GM12873 (cell line): ENCODE measurements around the gene SERPINB6.

Experiments used
- TF ChIP-seq, protein P1 (sequence below): IDR thresholded peaks from 2 replicates; pipeline ENCODE4 v1.5.1; 2012; ENCODE audit warnings: low read depth, mild to moderate bottlenecking, moderate library complexity, low read length, control low read depth; ENCODE audit not compliant: insufficient read depth; ENCODE audit errors: missing control alignments

SERPINB6 gene

DNA sequence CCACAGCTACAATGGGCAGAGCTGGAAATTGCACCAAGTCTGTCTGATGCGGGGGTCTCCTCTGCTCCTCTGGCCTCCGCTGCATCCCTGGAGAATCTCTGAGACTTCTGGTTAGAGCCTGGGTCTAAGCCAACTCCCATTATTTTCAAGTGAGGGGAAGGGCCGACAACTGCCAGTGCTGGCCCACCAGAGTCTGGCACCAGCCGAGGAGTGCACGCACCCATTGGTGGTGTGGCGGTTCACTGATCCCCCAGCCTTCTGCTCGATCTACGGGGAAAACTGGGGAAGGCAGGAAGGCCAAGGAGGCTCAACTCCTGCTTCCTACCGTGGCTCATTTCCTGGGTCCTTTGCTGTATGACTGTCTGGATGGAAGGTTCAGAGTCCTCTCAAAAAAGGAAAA is 34.5 kb upstream of the SERPINB6 start:
- TF ChIP-seq, protein P1, sequence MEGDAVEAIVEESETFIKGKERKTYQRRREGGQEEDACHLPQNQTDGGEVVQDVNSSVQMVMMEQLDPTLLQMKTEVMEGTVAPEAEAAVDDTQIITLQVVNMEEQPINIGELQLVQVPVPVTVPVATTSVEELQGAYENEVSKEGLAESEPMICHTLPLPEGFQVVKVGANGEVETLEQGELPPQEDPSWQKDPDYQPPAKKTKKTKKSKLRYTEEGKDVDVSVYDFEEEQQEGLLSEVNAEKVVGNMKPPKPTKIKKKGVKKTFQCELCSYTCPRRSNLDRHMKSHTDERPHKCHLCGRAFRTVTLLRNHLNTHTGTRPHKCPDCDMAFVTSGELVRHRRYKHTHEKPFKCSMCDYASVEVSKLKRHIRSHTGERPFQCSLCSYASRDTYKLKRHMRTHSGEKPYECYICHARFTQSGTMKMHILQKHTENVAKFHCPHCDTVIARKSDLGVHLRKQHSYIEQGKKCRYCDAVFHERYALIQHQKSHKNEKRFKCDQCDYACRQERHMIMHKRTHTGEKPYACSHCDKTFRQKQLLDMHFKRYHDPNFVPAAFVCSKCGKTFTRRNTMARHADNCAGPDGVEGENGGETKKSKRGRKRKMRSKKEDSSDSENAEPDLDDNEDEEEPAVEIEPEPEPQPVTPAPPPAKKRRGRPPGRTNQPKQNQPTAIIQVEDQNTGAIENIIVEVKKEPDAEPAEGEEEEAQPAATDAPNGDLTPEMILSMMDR, result no peak

DNA sequence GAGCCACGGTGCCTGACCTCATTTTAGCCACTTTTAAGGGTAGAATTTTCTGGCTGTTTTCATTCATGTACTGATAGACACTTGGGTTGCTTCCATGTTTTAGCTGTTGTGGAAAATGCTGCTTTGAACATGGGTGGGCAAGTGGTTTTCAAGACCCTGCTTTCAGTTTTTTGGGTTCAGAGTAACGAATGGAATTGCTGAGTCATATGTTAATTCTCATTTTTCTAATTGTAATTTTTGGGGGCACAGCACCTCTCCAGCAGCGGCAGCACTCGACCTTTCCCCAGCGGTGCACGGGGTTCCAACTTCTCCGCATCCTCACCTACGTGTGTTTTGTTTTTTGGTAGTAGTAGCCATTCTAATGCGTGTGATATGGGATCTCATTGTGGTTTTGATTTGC is 33.7 kb upstream of the SERPINB6 start:
- TF ChIP-seq, protein P1, result no peak

DNA sequence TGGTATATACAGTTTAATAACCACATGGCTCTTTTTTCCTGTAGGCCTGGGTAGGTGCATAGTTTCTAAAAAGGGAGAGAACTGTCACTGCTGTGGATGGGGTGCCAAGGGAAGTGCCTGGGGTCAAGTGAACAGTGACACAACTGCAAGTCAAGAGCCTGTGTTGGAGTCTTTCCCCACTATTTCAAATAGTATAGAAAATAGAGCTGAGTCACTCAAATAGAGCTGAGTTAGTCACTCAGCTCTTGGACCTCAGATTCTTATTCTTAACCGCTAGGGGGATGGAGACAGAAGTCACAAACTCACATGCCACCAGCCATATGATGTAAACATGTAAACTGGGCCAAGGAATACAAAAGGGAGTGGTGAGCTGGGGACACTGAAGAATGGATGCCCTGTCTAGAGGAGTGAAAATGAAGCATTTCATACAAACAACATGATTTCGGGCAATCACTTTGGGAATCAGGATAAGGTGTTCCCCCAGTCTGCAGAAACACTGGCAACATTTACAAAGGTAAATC is 30.5 kb upstream of the SERPINB6 start:
- TF ChIP-seq, protein P1, result peak; percentile 75

DNA sequence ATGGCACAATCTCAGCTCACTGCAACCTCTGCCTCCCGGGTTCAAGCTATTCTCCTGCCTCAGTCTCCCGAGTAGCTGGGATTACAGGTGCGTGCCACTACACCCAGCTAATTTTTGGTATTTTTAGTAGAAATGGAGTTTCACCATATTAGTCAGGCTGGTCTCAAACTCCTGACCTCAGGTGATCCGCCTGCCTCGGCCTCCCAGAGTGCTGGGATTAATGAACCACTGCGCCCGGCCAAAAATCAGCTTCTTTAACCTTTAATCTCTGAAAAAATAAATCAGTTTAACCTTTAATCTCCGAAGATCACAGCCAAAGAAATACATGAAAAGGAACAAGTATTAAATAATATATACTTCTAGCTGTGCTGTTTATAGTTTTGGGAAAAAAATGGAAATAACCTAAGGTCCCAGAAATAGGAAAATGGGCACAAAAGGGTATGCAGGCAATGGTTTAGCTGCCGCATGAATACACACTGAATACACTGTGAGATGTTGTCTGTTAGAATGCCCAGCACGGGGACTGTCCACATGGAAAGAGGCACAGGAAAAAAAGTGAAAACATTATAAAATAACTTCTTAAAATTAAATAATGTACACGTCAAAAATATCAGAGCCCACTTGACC is 29.9 kb upstream of the SERPINB6 start:
- TF ChIP-seq, protein P1, result no peak

DNA sequence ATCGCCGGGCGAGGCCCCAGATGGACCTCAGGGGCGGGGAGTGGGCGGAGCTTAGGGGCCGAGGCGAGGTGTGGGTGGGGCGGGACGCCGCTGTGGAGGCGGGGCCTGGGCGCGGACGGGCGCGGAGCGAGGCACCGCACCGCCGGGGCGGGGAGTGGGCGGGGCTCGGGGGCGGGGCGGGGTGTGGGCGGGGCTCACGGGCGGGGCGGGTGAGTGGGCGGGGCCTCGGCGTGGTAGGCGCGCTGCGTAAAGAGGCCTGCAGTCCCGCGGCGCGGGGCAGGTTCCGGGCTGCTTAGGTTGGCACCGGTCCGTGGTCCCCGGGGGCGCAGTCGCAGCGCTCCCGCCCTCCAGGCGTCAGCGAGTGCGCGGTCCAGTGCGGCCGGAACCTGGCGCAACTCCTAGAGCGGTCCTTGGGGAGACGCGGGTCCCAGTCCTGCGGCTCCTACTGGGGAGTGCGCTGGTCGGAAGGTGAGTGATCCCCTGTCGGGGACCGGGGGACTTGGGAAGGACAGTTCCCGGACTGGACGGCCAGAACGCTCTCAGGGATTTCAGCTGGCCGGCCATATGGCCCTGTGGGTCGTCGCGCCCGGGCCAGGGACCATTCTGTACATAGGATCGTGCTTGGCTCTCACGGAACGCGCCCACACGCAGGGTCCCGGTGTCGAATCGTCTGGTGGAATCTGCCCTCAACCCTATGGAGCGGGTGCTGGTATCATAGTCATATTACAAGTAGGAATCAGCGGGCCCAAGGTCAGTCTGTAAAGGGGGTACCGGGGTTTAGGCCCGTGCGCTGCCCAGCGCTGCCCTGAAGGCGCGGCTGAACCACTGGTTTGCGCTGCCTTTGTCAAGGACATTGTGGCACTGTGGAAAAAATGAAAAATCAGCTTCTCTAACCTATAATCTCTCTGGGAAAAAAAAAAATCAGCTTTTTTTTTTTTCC is 28.5 kb upstream of the SERPINB6 start, which contains the start of gene NQO2:
Gene NQO2 (plus strand): TSS at position 277 of the 940 bp plus-strand sequence. CDS start 6,659 bp downstream, outside the sequence.
- TF ChIP-seq, protein P1, result peak; percentile 7

DNA sequence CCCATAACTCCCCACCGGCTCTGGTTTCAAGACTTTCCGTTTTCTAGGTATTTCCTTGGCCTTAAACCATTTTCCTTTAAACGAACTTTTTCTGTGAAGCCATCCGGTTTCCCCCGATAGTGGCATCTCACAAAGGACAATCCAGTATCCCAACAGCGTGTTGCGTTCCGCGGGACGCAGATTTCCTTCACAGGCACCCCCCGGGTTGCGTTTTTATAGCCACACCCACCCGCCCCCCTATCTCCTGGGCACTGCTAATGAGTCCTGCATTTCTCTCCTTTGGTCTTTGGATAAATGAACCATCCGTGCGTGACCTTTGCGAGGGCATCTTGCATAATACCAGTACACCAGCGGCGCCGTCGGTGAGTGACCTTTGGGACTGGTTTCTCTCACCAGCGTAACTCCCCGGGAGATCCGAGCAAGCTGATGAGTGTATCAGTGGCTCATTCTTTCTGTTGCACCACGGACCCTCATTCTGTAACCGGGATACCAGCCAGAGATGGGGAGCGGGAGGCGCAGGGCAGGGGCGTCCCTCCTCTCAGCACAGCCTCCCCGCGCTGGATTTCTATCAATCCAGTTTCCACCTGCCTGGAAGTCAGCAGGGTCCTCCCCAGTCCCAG is 27.7 kb upstream of the SERPINB6 start:
- TF ChIP-seq, protein P1, result no peak
